Posterior cingulate gyrus (tissue), 11 donors: ENCODE results near the gene MBOAT7.

Experiments used
- DNase-seq, 10 donors: peaks; one replicate each; pipeline versions ENCODE4 v3.0.0 to v3.0.0-alpha.2; 2020 to 2021; ENCODE audit warnings: mixed read lengths in 3 of 10
- intact Hi-C: fragments of 100-400 bp; cut with DNase I; formaldehyde crosslinking; loops from one replicate; pipeline ENCODE4 v1.15.1; 2023

Gene MBOAT7

GRCh38 chr19:54151362-54152035 lies 37.9 kb downstream of the MBOAT7 start:
- intact Hi-C loops: no loop called here
- DNase-seq: no peak

GRCh38 chr19:54149021-54149812 lies 40.2 kb downstream of the MBOAT7 start:
- intact Hi-C loops: no loop called here

GRCh38 chr19:54148158-54148557 lies 41.2 kb downstream of the MBOAT7 start:
- DNase-seq: no peak
- intact Hi-C loops: no loop called here

More at GRCh38 chr19:54149021-54149812, 40.2 kb downstream of the MBOAT7 start:
- no peak for DNase-seq

GRCh38 chr19:54147676-54148075 lies 41.7 kb downstream of the MBOAT7 start:
- DNase-seq: no peak
- intact Hi-C loops: no loop called here

- DNase-seq: no peak
- intact Hi-C loops: no loop called here
These were observed 43.7 kb downstream of the MBOAT7 start for GRCh38 chr19:54145541-54146158.

- intact Hi-C loops: no loop called here
- no peak for DNase-seq
These were observed 47.1 kb downstream of the MBOAT7 start for GRCh38 chr19:54142166-54142780.

GRCh38 chr19:54141356-54141755 lies 48.0 kb downstream of the MBOAT7 start:
- intact Hi-C loops: no loop called here
- no peak for DNase-seq

GRCh38 chr19:54138489-54139256 lies 50.7 kb downstream of the MBOAT7 start:
- intact Hi-C loops: no loop called here
- no peak for DNase-seq

GRCh38 chr19:54137699-54138488 lies 51.5 kb downstream of the MBOAT7 start, which contains the start of gene CNOT3:
Gene CNOT3 (plus strand): TSS chr19:54137762. CDS start chr19:54142979, 5,217 bp downstream.
- no peak for DNase-seq

GRCh38 chr19:54136864-54137698 lies 52.3 kb downstream of the MBOAT7 start:
- DNase-seq: peak; percentile 98 to 100 (median 99)
- intact Hi-C loops: loop anchor here (1.0 to 2.0 kb wide), 2 partner anchors 22 to 34 kb away; partner anchors contain the start of genes NDUFA3, PRPF31 and TFPT

More at GRCh38 chr19:54137699-54138488, 51.5 kb downstream of the MBOAT7 start, which contains the start of gene CNOT3:
- intact Hi-C loops: loop anchor here (1.0 to 2.0 kb wide), 2 partner anchors 23 to 35 kb away; partner anchors contain the start of genes NDUFA3, PRPF31 and TFPT

- intact Hi-C loops: loop anchor here (2.0 kb wide), 1 partner anchor 33 kb away; the partner anchor contains the start of gene NDUFA3
- no peak for DNase-seq
These were observed 53.1 kb downstream of the MBOAT7 start for GRCh38 chr19:54136086-54136863.

- intact Hi-C loops: no loop called here
- DNase-seq: no peak
These were observed 55.3 kb downstream of the MBOAT7 start for GRCh38 chr19:54133957-54134590.

GRCh38 chr19:54133312-54133956 lies 55.9 kb downstream of the MBOAT7 start:
- intact Hi-C loops: no loop called here
- no peak for DNase-seq

GRCh38 chr19:54129617-54129996 lies 59.8 kb downstream of the MBOAT7 start:
- peak in 1 of 10 donors; percentile 60 for DNase-seq
- intact Hi-C loops: no loop called here

GRCh38 chr19:54128796-54129616 lies 60.4 kb downstream of the MBOAT7 start:
- intact Hi-C loops: no loop called here
- DNase-seq: peak in 1 of 10 donors; percentile 75

- intact Hi-C loops: no loop called here
- no peak for DNase-seq
These were observed 61.0 kb downstream of the MBOAT7 start for GRCh38 chr19:54128441-54128725.
